OCI-LY7 (cell line): ENCODE results near the gene KRTAP10-10. TPM values are rescaled to one million over a fixed set of nuclear protein-coding genes. Genes with fewer than 3 reads are reported as not detected.

ENCODE experiments used
- BruUV-seq: library from RNA; stranded (reverse); fragments of 400-500 nt; replicated peaks from 2 replicates; lab custom pipeline; 2021; lab: Mats Ljungman, UMichigan
- CTCF ChIA-PET: fragments of 300-600 bp; sonication (Branson Sonifier 250); formaldehyde crosslinking; loops from one replicate; lab custom pipeline; 2022; ENCODE audit warnings: antibody characterized with exemption; ENCODE audit not compliant: unreplicated experiment; lab: Charles Lee
- POLR2A ChIA-PET: fragments of 300-600 bp; sonication (Branson Sonifier 250); formaldehyde crosslinking; loops from one replicate; lab custom pipeline; 2022; ENCODE audit warnings: antibody characterized with exemption; lab: Charles Lee
- DNase-seq: peaks from one replicate; pipeline ENCODE4 v3.0.0-alpha.2; 2015; ENCODE audit warnings: low spot score
- H2AFZ ChIP-seq: fragments of 200-600 bp; sonication (generic), shearing (Covaris generic); 2 replicates; pipeline ENCODE4 v1.6.1; 2014; ENCODE audit warnings: mild to moderate bottlenecking, antibody characterized with exemption, low read length, moderate library complexity
- H3K27ac ChIP-seq: fragments of 200-600 bp; sonication (generic); 2 replicates; pipeline ENCODE4 v1.5.1; 2014; ENCODE audit warnings: mixed run types, low read depth, mild to moderate bottlenecking, moderate library complexity, low read length, inconsistent platforms; ENCODE audit not compliant: poor library complexity, severe bottlenecking
- H3K36me3 ChIP-seq: fragments of 200-600 bp; sonication (generic); 2 replicates; pipeline ENCODE4 v1.6.1; 2014; ENCODE audit warnings: mild to moderate bottlenecking, antibody characterized with exemption, low read length, moderate library complexity, mixed read lengths; ENCODE audit not compliant: insufficient read depth
- H3K4me1 ChIP-seq: fragments of 200-600 bp; sonication (generic); 2 replicates; pipeline ENCODE4 v1.5.1; 2014; ENCODE audit warnings: mild to moderate bottlenecking, low read length; ENCODE audit not compliant: insufficient read depth, poor library complexity, severe bottlenecking
- H3K4me2 ChIP-seq: fragments of 200-600 bp; sonication (generic); 2 replicates; pipeline ENCODE4 v1.6.1; 2014; ENCODE audit warnings: mild to moderate bottlenecking, low read length
- H3K4me3 ChIP-seq: fragments of 200-600 bp; sonication (generic); 2 replicates; pipeline ENCODE4 v1.5.1; 2014; ENCODE audit warnings: mild to moderate bottlenecking, low read depth, low read length; ENCODE audit not compliant: poor library complexity, severe bottlenecking
- H3K79me2 ChIP-seq: fragments of 200-600 bp; sonication (generic); 2 replicates; pipeline ENCODE4 v1.6.1; 2016; ENCODE audit warnings: low read depth, mild to moderate bottlenecking, low read length, moderate library complexity, mixed read lengths; ENCODE audit not compliant: insufficient read depth
- H3K9me2 ChIP-seq: fragments of 200-600 bp; sonication (generic); 2 replicates; pipeline ENCODE4 v1.6.1; 2016; ENCODE audit warnings: mild to moderate bottlenecking, low read length, mixed read lengths; ENCODE audit not compliant: insufficient read depth
- H3K9me3 ChIP-seq: fragments of 200-600 bp; sonication (generic); 2 replicates; pipeline ENCODE4 v1.6.1; 2014; ENCODE audit warnings: mild to moderate bottlenecking, mixed run types, low read length, mixed read lengths
- H4K20me1 ChIP-seq: fragments of 200-600 bp; sonication (generic); 2 replicates; pipeline ENCODE4 v1.6.1; 2014; ENCODE audit warnings: mild to moderate bottlenecking, antibody characterized with exemption, low read length, moderate library complexity, mixed read lengths; ENCODE audit not compliant: insufficient read depth
- CTCF ChIP-seq: fragments of 200-600 bp; sonication (generic); conservative IDR thresholded peaks from 2 replicates; pipeline ENCODE4 v1.5.1; 2014; ENCODE audit warnings: mild to moderate bottlenecking, antibody characterized with exemption, low read length, moderate library complexity, mixed read lengths
- EZH2phosphoT487 ChIP-seq: fragments of 200-600 bp; sonication (generic); IDR thresholded peaks from 2 replicates; pipeline ENCODE4 v1.6.1; 2018; ENCODE audit warnings: low read depth, borderline replicate concordance, mild to moderate bottlenecking, mixed run types, antibody characterized with exemption, low read length, moderate library complexity, mixed read lengths
- intact Hi-C: fragments of 100-400 bp; cut with micrococcal nuclease; formaldehyde crosslinking; loops from one replicate; pipeline ENCODE4 v1.10.0; 2022; ENCODE audit not compliant: unreplicated experiment
- total RNA-seq, 2 experiments: library from RNA; depleted of rRNA in 1 of 2; stranded (reverse); fragments of >200 nt in 1 of 2; shearing (Covaris generic) in 1 of 2; gene quantifications; 2 replicates each; pipeline ENCODE4 v1.2.3, GENCODE V29; 2014 to 2022

Gene KRTAP10-10
- total RNA-seq, 2 experiments from 2014 or later, result not detected

- H3K4me1 ChIP-seq, result peaks cover 12% of the 10 kb centered on the region
- intact Hi-C loops, result no loop called here
- POLR2A ChIA-PET, result interaction anchor here (0.6 kb wide), 1 partner anchor 1039 kb away, joined by 3 read pairs; no protein-coding TSS in a partner anchor
- H3K9me2 ChIP-seq, result no peaks in the 10 kb centered on the region
- H3K4me2 ChIP-seq, result no peak overlapping the region
- no peaks in the 10 kb centered on the region for H3K36me3 ChIP-seq
- H3K4me3 ChIP-seq, result no peak overlapping the region
- no peak overlapping the region for H3K27ac ChIP-seq
- H4K20me1 ChIP-seq, result no peaks in the 10 kb centered on the region
- no TSS peak for BruUV-seq
- CTCF ChIA-PET, result no interaction called here
- TF ChIP-seq CTCF, result no peak
- no peak for DNase-seq
- peaks cover 13% of the 10 kb centered on the region; the same call in 1 of the 2 replicates for H3K9me3 ChIP-seq
- no peaks in the 10 kb centered on the region for H3K79me2 ChIP-seq
- H2AFZ ChIP-seq, result no peak overlapping the region
Measured at GRCh38 chr21:44615466-44615865, 21.7 kb upstream of the KRTAP10-10 start.

- H3K4me1 ChIP-seq, result peaks cover 12% of the 10 kb centered on the region
- POLR2A ChIA-PET, result no interaction called here
- H3K9me2 ChIP-seq, result no peaks in the 10 kb centered on the region
- BruUV-seq, result no TSS peak
- no peak for DNase-seq
- no peak overlapping the region for H3K4me3 ChIP-seq
- no peaks in the 10 kb centered on the region for H4K20me1 ChIP-seq
- no peaks in the 10 kb centered on the region for H3K36me3 ChIP-seq
- H3K9me3 ChIP-seq, result peaks cover 13% of the 10 kb centered on the region; the same call in 1 of the 2 replicates
- TF ChIP-seq EZH2phosphoT487, result no peak
- no peak for TF ChIP-seq CTCF
- H3K27ac ChIP-seq, result no peak overlapping the region
- H3K79me2 ChIP-seq, result no peaks in the 10 kb centered on the region
- CTCF ChIA-PET, result no interaction called here
- H3K4me2 ChIP-seq, result no peak overlapping the region
- intact Hi-C loops, result no loop called here
- H2AFZ ChIP-seq, result no peak overlapping the region
Measured at GRCh38 chr21:44615911-44616590, 21.1 kb upstream of the KRTAP10-10 start.

DNA sequence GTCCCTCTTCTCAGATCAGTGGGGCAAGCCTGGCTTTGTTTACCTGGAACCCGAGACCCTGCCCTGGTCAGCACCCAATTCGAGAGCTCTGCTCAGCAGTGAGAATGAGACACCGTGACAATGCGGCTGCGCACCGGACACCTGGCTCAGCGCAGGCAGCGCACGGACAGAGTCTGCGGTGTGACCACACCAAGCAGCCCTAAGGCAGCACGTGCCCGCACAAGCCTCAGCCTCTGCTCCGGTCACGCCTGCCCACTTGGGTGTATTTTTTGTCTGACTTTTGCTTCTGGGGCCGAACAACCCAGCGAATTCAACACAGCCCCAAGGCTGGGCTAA is 20.6 kb upstream of the KRTAP10-10 start:
- no peaks in the 10 kb centered on the region for H3K36me3 ChIP-seq
- peaks cover 13% of the 10 kb centered on the region; the same call in 1 of the 2 replicates for H3K9me3 ChIP-seq
- POLR2A ChIA-PET, result no interaction called here
- H3K79me2 ChIP-seq, result no peaks in the 10 kb centered on the region
- H4K20me1 ChIP-seq, result no peaks in the 10 kb centered on the region
- BruUV-seq, result no TSS peak
- H3K4me2 ChIP-seq, result no peak overlapping the region
- no peak for DNase-seq
- peaks cover 12% of the 10 kb centered on the region for H3K4me1 ChIP-seq
- no peak overlapping the region for H3K4me3 ChIP-seq
- TF ChIP-seq EZH2phosphoT487 (no peak), CTCF (no peak)
- CTCF ChIA-PET, result no interaction called here
- H3K9me2 ChIP-seq, result no peaks in the 10 kb centered on the region
- no peak overlapping the region for H3K27ac ChIP-seq
- intact Hi-C loops, result no loop called here
- H2AFZ ChIP-seq, result no peak overlapping the region
